NOMO-1 (cell line): ENCODE data around the gene OCA2.

ENCODE experiments used
- DNase-seq, 2 experiments: peaks; one replicate each; lab custom pipeline; 2025; ENCODE audit not compliant: unreplicated experiment in 2 of 2; lab: John Stamatoyannopoulos, UW

OCA2 gene

DNA sequence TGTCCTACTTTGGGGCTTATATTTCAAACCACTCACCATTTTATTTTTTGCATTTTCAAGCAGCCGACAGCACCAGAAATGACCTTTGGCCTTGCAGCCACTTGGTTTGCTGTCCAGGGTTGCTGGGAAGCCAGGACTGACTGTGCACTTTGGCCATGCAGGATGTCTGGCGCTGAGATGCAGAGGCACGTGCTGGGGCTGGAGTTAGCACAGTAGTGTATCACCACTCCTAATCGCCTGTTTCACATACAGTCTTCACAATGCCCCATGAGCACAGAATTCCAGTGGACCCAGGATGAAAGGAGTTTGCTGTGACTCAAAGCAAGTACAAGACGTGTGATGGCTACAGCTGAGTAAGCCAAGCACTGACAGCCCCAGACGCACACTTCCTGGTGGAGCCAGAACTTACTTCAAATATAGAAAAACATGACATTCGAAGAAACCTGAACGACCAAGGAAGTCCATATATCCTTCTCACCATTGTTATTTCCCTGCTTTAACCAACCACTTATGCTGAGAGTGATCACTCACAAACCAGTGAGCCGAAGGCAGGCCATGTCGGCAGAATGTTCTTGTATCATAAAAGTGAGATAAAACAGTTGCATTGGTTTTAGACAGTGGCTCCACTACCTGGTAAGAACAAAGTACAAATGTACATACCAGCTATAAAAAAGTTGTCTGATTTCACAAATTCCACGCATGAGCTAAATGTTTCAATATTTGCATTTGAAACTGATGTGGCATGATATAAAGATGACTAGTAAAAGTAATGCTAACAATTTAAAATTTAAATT is 16.0 kb downstream of the OCA2 start:
- no peak for DNase-seq

DNA sequence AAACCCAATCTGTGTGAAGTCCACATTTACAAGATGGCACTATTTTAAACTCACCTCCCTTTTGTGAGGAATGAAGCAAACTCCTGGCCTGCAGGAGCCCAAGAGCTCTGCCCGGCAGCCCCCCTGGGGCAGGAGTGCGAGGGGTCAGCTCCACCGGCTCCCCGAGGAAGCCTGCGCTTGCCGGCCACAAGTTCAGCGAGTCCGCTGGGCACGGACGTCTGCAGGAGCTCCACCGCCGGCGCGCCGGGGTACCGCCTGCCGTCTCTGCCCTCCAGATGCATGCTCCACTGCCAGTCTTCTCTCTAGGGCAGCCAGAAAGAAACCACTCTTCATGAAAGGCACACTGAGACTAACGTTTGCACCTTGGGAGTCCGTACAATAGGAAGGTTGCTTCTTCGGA is 17.5 kb downstream of the OCA2 start:
- no peak for DNase-seq

DNA sequence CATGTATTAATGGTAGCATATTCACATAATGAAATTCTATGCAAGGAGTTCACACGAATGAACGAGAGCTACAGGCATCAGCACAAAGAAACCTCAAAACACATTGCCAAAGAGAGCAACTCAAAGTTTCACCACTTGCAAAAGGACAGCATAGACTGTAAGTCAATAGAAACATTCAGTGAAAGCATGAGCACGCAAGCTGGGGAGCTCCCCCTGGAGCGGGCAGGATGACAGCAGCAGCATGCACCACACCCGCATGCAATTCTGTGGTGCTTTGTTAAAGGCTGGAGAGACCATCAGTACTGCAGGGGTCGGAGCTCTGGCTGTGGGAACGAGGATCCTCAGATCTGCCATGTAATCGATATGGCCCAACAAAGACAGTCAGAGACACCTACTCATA is 18.7 kb downstream of the OCA2 start:
- no peak for DNase-seq

DNA sequence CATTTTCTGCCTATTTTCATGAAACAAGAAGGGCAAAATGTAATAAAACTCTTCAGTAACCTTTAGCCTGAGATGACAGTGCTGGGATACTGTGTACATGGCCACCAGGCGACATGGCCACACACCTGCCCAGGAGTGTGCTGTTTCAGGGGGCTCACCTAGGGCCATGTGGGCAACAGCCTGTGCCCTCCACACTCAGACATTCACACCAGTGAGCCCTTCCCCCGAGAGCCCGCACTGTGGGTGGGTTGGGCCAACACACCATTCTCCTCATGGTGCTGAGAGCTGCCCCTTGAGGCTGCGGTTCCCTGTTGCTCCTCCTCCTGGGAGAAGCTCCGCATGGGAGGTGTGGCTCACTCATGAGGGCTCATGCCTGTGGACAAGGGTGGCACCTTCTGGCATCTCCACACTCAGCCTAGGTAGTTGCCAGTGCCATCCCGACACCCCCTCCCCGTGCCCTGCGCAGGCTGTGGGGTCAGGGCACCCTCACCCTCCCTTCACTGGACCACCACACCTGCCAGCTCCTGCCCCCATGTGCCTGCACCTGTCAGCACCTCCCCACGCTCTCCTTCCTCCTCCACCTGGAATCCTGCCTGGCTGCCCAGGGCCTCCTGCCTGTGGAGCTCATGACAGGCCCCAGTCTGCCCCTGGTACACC is 19.7 kb downstream of the OCA2 start:
- DNase-seq, result no peak

DNA sequence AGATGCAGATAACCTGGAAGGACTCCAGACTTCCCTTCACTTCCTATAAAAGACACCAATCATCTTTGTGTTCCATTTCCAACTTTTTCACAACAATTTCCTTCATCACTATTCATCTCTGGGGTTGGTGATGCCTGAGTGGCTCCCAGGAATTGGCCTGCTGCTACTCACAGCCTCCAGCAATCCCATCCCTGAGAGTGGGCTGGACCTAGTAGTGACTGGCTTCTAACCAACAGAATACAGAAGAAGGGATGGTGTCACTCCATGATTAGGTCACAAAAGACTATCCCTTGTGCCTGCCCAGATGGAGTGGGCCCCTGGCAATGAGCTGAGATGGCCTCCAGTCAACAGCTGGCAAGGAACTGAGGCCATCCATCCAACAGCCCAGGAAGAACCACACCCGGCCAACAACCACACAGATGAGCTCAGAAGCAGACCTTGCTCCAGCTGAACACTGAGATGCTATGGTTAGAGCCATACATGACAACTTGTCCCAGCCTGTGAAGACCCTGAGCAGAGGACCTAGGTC is 20.9 kb downstream of the OCA2 start:
- DNase-seq, result no peak

DNA sequence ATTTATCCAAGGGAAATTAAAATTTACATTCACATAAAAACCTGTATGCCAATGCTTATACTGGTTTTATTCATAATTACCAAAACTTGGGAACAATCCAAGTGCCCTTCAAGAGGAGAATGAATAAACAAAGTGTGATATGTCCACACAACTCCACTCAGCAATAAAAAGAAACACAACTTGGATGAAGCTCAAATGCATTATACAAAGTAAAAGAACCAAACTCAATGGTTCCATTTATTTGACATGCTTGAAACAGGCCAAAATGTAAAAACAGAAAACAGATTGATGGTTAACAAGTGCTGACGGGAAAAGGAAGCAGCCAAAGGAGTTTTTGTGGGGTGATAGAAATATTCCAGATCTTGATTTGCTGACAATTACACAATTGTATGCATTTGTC is 23.5 kb downstream of the OCA2 start:
- DNase-seq, result no peak

DNA sequence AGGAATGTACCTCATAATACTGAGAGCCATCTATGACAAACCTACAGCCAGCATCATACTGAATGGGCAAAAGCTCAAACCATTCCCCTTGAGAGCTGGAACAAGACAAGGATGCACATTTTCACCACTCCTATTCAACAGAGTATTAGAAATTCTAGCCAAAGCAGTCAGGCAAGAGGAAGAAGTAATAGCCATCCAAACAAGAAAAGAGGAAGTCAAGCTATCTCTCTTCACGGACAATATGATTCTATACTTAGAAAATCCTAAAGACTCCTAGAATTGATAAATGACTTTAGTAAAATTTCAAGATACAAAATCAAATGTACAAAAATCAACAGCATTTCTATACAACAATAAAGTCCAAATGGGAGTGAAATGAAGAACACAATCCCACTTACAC is 30.2 kb downstream of the OCA2 start:
- DNase-seq, result no peak

DNA sequence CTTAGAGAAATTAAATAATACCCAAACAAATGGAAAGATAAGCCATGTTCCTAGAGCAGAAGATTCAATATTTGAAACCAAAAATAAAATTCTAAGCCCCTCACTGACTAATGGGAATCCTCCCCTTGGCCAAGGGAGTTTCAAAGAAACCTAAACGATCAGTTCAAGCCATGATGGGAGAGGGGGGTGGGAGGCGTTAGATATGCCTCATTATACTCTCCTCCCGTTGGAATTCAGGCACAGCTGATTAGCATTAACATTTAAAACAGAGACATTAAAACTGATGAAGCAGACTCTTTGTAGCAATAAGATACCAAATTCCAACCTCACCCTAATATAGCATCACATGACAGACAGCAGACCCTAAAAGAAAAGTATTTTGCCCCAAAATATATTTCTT is 32.9 kb downstream of the OCA2 start:
- no peak for DNase-seq

DNA sequence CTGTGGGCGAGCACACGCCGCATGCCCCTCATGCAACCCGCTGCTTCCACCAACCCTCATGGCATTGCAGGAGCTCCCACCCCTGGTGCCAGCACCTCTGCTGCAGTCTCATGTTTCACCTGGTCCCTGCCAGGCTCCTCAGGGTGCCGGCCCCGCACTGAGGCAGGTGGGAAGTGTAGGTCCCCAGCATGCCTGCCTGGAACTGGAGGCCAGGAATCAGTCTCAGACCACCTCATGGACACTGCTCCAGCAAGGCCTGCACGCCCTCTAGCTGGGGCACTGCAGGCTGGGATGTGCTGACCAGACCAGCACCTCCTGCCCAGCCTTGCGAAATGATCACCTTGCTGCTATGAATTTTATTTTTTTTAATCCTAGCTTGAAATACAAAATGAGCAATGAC is 39.1 kb downstream of the OCA2 start:
- no peak for DNase-seq

DNA sequence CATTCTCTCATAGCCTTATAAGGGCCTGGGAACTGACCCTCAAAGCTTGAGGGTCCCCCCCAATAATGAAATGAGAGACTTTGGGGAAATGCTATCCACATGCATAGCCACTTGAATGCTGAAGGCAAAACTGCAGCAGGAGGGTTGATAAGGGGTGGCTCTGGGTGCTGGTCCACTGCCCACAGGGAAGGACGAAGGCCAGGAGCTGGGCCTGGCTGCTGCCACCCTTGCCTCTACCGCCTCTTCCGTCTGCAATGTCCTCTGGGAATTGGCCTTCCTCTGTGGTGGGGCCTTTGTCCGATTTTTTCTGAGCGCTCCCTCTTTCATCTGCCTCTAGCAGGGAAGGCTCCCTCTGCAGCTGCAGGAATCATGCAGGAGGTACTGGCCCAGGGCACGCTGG is 41.0 kb downstream of the OCA2 start:
- no peak for DNase-seq

DNA sequence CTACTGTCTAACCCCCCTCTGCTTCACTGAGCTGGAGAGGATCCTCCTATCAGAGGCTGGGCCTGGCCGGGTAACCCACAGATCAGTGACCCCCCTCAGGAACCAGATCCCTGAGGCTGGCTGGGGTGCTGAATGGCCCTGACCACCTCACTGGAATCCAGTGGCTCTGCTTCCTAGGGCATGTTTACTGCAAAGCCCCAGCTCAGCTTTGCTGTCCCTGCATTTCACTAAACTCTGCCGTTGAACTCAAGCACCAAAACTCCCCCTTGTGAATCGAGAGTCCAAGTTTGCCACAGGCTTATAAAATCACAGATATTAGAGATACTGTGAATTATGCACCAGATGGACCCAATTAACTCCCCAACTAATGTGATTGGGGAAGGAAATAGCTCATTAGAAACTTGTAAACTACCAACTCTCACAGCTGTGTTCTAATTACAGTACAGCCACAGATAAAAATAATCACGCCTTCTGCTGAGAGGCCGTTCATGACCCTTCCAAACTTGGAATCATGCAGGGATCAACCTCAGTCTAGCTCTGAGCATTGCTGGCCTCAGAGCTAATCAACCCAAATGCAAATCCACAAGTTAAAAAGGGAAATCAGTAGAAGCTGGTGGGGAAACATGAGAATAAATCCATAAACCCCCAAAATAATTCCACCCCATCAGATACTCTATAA is 47.0 kb downstream of the OCA2 start:
- no peak for DNase-seq

DNA sequence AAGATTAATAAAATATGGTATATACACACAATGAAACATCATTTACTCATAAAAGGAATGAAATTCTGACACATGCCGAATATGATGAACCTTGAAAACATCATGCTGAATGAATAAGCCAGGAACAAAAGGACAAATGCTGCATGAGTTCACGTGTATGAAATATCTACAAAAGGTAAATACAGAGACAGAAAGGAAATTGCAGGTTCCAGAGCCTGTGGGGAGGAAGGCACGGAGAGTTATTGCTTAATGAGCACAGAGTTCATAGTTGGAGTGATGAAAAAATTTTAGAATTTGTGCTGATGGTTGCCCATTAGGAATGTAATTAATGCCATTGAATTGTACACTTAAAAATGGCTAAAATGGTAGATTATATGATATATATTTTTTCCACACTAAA is 49.5 kb downstream of the OCA2 start:
- DNase-seq, result no peak

DNA sequence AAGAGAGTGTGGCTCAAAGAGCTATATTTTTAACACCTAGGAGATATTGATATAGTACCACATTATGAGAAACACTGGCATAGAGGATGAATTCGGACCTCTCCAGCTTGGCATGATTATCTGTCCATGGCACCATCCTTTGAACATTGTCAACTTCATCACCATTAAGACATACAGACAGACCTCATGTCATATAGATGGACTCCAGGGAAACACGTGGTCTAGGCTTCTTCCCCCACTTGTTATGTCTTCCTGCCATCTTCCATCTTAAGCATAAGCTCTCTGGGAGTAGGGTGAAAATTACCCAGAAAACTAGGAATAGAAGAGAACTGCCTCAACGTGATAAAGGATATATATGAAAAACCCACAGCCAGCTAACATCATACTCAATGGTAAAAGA is 51.8 kb downstream of the OCA2 start:
- DNase-seq, result no peak

DNA sequence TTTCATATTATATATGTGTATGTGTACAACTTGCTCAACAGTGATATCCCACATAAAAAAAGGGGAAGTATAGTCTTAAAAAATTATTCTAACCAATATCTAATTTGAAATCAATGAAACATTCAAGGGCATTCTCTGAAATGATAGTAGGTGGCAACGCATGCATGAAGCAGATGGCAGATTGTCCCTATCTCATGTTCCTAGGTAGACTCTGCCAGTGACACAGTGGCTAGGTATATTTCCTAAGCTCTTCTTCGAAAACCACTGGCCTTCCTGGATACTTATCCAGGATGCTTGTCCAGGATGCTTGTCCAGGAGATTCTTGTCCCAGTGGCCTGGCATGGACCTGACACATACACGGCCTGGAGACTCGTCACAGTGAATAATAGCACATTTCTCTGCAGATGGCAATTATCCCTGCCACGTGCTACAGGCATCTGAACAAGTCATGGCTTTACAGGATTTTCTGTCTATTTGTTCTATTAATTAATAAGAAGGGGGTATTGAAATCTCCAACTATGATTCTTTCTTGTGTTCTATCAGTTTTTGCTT is 54.9 kb downstream of the OCA2 start:
- no peak for DNase-seq

DNA sequence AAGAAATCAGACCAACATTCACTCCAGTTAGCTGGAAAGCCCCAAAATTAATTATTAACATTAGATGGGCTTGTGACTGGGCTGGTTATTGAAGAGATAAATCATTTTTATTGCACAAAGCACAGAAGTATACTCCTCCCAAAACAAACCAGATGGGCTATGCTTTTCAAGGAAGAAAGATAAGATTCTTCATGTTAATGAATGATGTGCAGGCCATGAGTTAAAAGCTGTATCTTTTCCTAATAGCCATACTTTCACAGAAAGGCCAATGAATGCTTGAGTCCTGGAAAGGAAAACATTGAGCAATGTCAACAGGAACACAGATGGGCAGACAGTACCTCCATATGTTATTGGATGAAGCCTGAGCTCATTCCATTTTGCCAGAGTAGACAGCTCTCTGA is 55.4 kb downstream of the OCA2 start:
- DNase-seq, result no peak

DNA sequence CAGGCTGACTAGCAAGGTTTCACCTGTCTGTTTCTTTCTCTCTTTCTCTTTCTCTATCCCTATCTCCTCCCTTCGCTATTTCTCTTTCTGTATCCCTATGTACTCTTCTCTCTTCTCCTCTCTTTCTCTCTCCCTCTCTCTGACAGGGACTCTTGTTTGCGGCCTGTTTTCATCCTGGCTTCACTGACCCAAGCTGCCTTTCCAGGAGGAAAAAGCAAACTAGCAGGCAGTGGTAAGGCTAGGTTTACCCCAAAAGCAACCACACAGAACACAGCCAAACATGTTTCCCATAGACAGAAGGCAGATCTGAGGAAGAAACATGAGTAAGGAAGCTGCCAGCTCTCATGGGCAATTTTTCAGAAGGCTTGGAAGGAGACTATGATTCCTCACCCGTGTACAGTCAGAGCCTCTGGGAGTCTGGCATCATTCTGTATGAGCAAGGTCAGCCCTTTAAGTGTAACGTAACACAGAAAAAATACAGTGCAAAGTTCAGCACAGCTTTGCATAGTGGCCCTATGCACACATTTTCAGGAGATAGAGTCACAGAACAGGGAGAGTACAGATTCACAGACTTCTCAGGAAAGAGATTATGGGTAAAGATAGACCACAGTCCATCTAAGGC is 61.0 kb downstream of the OCA2 start:
- no peak for DNase-seq

DNA sequence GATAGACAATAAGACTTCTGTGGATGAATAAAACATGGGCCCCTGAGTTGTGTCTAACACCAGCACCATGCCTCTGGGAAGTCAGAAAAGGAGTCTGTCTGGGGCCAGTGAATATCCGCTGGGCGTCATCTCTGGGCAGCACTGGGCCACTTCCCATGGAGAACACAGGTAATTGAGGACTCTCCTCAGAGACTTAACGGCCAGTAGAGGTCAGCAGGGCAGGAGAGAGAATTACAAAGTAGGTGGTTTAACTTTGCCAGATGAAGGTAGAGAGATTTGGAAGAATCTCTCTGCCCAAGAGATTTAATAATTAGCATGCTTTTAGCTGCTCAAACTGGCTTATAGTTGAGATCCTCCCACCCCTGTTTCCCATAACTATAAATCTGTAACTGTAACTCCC is 65.7 kb downstream of the OCA2 start:
- DNase-seq, result no peak

DNA sequence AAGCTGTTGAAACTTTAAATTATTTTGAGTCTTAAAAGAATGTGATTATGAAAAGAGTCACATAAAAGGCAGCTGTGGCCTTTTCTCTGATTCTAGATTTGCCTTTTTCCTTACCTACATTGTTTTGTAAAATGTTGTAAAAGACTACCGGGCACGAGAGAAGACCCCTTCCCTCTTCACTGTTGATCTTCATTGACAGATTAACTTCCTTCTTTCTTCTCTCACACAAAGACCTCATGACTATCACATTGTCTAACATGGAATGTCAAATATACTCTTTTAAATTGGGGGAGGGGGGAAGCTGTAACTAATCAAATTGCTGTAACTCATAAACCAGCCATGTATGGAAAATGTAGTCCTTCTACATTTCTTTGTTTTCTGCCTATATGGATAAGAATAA is 68.3 kb downstream of the OCA2 start:
- no peak for DNase-seq

DNA sequence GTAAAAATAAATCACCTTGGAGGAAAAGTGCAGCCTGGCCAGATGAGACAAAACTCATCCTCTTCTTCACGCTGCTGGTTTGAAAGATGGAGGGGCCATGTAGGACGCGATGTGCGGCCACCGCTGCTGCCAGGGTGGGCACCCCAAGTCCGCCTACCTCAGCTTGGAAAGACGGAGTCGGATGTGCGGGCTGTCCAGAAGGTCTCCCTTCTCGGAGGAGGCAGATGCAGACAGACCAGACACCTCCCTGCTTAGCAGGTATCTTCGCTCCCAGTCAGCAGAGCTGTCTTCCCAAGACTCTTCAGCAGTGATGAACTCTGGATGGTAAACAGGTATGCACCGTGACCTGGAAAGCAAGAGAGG is 71.4 kb downstream of the OCA2 start:
- no peak for DNase-seq

DNA sequence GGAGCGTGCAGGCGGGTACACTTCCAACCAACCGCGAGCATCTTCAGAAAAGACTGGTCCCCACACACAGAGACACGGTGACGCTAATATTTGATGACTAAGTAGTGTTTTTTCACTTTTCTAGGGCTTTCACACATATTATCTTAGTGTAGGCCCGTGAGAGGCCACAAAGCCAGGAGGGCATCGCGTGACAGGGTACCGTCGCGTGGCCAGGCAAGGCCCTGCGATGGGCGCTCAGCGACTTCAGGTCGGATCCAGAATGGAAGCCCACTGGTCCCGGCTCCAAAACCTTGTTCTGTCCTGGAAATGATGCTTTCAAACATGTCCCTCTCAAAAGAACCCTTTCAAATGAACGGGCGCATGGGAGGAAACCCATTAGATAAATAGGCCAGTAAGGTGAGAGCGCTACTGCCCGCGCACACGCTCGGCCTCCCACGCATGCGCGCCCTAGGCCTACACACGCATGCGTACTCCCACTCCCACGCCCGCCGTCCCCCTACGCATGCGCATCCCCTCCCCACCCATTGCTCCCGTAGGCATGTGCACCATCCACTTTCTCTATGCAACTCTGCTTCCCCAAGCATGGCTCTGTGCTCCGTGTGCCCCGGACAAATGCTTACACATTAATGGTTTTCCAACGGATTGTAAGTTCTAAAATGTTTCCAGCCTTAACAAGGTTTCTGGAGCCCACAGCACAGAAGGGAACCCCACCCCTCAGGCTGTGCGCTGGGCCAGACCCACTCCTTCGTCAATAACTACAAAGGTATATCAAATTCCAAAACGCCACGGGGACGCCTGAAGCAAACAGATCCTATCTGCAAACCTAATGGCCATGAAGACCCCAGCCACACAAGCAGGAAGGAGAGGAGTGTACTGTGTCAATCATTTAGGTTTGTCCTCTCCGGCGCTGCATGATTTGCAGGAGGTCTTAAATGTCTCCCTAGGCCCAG is 72.1 kb downstream of the OCA2 start:
- DNase-seq, result no peak
